OCI-M1 (cell line): ENCODE measurements around the gene MPG.
A peak's percentile ranks its signal among the peaks of the same experiment; 100 is the strongest.

Experiments used
- DNase-seq: peaks from one replicate; lab custom pipeline; 2025; lab: John Stamatoyannopoulos, UW

The MPG gene

DNA sequence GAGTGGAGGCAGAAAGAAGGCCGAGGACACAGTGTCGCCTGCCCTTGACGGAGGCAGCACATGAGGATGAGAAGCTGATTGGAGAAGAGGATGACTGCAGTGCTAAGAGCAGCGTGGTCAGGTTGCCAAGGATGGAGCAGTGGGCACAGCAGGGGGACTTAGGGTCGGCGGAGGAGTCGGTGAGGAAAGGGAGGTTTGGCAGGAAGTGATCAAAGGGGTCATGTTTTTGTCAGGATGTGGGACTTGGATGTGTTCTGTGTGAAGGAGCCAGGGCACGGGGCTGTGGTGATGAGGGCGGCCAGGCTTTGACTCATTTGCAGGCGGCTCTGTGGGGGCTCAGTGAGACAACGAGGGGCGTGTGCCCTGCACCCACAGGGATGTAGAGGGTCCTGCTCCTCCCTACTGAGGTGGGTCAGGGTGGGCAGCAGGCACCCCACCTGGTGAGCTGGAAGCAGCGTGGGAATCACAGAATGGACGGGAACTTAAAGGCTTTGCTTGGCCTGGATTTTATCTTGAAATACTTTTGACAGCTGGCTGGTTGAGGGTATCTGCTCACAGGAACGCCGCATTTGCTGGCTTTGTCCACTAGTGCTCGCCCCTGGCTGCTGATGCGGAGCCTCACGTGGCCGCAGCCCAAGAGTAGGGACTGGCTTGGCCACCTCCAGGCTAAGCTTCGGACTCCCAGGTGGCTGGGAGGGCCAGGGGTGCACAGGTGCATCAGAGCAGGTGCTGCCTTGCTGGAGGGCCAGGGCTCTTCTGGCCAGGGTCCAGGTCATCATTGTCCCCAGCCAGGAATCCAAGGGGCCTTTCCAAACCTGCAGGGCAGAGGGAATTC lies 6.0 kb downstream of the MPG start:
- DNase-seq: no peak

DNA sequence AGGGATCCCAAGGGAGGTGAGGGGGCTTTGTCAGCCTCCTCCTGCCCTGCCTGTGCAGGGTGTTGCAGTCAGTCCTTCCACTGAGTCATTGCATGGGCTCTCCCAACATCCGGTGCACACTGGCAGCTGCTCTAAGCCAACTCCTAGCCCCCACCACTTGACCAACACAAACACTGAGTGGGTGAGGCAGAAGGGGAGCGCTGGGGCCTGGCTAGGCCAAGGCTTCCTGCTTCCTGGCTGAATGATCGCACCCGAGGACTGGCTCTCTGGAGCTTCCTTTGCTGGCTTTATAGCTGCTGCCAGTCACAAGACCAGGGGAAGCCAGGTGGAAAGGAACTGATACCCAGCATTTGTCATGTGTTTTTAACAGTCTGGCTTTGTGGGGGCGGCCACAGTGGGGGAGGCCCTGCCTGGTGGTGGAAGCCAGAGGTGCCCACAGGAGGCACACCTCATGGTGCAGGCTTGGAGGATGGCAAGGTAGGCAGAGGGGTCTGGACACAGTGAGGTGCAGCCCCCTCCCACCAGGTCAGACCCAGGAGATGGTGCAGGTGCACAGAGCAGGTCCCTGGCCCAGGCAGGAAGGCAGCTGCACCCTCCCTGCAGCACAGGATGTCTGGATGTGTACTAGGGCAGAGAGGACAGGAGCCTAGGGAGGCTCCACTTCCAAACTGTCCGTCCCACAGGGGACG lies 6.8 kb downstream of the MPG start:
- no peak for DNase-seq

DNA sequence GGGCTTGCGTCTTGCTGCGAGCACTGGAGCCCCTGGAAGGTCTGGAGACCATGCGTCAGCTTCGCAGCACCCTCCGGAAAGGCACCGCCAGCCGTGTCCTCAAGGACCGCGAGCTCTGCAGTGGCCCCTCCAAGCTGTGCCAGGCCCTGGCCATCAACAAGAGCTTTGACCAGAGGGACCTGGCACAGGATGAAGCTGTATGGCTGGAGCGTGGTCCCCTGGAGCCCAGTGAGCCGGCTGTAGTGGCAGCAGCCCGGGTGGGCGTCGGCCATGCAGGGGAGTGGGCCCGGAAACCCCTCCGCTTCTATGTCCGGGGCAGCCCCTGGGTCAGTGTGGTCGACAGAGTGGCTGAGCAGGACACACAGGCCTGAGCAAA lies 7.4 kb downstream of the MPG start:
- DNase-seq: no peak

DNA sequence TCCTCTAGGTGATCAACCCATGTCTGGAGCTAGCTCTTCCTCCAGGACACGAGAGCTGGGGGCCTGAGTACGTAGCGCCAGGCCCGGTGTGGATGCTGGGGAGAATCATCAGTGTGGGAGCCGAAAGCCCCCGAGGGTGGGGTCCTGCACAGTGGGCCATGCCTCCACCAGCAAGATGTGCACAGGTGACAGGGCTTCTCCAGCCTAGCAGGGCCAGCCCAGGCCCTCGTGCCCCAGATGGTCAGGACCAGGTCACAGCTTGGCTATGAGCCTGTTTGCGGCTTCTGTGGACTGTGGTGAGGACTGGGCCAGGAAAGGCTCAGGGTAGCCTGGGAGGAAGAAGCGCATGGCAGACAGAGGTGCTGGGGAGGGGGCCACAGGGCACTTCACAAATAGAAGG lies 7.8 kb downstream of the MPG start:
- DNase-seq: no peak

DNA sequence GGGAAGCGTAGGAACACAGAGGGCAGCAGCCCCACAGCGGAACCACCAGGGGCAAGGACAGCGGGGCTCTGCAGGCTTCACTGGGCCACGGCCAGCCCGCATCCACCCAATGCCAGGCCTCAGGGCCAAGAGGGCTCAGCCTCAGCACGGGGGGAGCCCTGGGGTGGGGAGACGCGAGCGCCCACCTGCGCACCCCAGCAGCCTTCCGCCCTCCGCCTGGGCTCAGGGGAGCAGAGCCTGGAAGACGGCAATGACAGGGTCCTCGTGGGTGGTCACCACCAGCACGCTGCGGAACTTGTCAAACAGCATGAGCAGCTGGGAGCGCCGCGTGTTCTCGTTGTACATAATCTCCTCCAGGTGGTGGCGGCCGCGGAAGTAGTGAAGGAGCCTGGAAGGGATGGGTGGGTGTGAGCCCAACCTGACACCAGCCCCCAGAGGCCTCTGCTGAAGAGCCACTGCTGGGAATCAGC lies 8.5 kb downstream of the MPG start:
- no peak for DNase-seq

DNA sequence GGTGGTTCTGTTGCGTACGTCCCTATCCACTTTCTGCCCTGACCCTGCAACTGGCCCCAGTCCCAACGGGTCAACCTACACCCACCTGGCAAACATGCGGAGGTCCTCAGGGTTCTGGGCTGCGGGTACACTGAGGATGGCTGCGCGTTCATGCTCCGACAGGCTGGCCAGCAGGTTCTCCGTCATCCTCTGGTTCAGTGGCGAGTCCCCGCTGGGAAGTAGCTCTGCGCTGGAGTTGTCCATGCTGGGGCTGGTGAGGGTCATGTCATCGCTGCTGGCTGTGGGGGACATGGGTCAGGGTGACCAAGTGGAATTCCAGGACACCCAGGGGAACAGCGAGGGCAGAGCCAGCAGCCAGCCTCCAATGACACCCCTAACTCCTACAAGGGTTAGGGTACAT lies 10.6 kb downstream of the MPG start:
- DNase-seq: no peak

DNA sequence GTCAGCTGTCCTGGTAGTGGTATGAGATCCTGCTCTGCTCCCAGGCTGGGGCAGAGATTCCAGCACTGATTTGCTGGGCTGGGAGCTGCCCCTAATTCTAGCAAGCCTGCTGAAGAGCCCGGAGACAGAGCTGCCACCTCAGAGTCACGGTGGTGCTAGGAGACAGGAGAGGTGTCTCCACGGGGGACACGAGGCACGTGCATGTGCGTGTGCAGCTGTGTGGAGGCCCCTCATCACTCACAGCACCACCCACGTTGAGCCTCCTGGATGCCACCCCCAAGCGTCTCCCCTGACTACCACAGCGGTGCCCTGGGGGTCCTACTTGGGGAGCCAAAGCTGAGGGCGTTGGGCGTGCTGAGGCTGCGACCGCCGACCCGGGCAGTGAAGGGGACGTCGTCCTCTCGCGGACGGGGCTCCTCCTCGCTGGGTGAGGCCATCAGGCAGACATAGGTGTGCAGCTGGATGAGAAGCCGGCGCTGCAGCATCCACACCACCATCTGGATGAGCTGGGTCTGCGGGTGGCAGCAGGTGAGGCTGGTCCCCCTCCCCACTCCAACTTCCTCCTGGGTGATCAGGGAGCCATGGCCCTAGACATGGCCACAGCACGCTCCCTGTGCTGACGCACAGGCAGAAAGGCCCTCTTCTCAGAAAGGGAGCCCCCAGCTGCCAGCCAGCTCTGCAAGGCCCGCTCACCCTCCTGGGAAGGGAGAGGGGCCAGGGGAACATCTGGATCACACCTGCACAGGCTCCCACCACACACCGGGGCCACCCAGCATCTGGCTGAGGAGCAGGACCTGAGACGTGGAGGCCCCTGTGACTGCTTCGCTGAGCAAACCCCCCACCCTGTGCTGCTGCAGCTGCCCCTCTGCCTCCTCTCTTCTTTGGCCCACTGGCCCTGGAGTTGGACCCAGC lies 11.6 kb downstream of the MPG start:
- DNase-seq: no peak

DNA sequence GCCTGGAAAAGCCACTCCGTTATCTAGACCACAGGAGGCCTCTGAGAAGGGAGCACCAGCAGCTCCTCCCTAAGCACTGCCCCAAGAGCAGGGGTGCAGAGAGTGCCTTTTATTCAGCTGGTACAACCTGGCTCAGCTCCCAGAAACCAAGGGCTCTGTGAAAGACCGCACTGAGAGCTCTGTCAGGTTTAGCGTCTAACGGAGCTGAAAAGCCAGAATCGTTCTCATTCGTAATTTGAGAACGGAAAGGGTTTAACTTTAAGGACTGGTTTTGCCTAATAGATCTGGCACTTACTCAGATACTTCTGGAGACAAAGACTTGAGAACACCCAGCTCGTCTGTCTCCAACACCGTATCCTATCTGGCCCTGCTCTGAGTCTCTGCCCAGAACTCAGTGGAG lies 13.5 kb downstream of the MPG start:
- no peak for DNase-seq

DNA sequence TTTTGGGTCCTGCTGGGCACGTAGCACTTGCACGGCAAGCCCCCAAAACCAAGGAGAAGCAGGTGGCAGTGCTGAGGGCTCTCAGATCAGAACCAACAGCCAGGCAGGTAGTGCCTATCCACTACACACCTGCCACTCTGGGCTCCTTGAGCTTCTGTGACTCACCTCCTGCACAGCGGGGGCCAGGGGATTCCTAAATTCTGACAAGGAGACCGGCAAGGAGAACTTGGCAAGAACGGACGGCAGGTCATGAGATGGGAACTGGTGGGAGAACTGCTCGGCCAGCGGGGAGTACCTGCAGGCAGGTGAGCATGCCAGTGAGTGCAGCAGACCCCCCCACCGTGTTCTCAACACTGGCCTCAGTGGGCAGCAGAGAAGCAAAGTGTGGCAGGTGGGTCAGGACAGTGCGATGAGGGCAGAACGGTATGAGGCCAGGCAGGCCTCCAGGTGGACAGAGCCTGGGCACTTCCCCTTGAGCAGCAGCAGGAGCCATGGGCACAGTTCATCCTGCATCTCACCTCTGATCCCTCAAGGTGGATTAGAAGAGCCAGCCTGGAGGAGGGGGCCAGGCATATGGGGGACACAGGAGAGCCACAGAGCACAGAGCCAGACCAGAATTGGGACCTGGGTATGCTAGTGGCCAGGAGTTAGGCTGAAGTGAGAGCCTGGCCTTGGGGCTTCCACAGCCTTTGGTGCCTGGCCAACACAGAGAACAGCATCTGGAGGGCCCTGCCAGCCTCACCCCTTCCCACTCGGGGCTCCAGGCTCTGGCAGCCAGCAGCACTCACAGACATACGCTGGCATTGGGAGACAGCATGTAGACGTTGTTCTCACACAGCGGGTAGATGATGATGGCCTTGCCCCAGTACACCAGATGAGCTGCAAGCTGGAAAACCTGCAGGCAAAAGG lies 14.7 kb downstream of the MPG start:
- no peak for DNase-seq

DNA sequence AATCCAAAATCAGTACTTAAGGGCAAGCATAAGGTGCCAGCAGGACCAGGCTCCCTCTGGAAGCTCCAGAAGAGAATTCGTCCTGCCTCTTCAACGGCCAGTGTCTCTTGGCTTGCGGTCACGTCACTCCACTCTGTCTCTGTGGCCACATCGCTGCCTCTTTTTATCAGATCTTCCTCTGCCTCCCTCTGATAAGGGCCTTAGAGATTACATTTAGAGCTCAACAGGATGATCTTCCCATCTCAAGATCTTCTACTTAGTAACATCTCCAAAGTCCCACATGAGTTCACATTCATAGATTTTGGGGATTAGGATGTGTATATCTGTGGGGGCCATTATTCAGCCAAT lies 16.9 kb downstream of the MPG start:
- no peak for DNase-seq

DNA sequence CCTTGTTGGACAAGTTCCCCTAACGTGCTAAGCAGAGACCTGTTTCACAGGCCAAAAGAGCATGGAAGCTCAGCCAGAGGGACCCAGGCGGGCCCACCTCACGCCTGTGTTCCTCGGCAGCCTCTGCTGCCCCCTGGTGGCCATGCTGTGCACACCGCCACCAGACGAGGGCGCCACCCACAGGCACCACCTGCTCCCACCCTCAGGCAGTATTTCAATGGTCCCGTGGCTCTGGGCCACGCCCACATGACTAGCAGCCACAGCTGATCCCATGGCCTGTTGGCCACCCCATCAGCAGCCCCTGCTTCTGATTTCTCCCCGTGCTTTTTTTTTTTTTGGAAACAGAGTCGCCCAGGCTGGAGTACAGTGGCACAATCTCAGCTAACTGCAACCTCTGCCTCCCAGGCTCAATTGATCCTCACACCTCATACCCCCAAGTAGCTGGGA lies 18.9 kb downstream of the MPG start:
- DNase-seq: peak; percentile 96

DNA sequence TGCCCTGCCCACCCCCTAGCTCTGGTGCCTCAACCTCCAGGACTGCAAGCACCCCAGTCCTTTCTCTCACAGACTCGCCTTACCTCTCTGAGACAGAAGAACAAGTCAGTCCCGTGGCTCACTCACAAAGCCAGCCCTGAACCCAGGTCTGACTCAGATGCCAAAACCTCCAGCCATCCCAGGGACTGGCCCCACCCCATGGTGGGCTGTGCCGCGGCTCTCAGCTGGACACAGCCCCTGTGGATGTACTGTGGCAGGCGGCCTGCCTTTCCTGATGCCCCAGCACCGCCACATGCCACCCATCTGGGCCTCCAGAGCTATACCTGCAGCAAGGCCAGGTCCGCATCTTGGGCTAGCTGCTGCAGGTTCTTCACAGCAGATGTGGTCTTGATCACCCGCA lies 19.8 kb downstream of the MPG start:
- no peak for DNase-seq

DNA sequence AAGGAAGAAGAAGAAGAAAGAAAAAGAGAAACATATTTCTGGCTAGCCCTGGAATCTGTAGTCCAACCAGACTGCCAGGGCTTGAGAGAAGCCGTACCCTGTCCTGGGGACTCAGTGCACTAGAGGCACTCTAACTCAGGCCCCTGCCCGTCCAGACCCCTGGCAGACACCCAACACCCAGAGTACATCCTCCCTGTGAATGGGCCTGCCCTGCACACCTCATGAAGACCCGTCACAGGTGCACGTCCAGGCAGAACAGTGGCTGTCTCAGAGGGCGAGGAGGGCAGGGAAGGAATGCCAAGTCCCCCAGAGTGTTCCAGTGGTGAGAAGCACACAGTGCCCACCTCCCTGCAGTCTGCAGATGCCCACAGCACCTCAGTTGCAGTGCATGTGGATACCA lies 23.0 kb downstream of the MPG start:
- DNase-seq: no peak

DNA sequence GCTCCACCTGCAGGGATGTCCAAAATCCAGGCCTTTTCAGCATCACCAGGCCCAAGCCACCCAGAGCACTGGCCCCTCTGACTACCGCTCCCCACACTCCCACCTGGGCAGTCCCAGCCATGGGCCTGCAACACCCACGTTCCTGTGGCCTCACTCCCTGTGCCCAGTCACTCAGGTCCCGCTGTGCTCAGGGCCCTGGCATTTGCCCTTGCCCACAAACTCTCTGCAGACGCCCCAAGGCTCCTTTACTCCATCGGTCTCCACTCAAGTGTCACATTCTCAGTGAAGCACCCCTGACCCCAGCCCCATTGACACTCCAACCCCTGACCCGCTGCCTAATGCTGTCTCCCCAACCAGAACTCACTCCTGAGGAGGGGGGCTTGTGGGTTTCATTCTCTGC lies 23.6 kb downstream of the MPG start:
- no peak for DNase-seq

DNA sequence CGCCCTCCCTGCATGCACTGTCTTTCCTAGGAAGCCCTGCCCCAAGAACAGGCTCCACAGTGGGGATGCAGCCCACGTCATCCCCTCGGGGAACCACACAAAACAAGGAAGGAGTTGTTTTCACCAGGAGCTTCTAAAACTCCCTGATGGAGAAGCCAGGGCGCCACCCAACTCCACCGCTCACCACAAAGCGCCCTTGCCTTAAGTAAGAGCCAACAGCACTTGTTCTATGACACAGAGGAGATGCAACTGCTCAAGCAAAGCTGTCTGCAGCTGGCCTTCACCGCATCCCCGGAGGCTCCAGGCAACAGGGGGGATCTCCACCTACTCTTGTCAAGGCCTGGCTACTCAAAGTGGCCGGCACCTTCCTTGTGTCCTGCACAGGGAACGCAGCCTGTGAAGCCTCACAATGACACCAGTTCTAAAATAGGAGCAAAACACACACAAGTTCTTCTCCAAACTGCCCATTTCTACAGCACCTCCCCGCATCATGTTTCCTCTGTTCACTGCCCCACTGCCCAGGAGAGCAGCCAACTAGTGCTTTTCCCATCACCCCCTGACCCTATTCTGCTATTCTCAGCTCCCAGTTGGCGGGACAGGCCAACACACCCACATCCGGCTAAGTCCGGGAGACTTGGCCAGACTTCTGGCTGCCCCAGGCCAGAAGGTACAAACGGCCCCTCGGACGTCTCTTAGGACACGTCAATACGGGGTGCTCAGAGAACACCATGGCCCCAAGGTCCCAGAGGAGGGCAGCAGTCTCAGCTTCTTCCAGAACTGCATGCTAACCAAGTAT lies 24.2 kb downstream of the MPG start:
- no peak for DNase-seq

DNA sequence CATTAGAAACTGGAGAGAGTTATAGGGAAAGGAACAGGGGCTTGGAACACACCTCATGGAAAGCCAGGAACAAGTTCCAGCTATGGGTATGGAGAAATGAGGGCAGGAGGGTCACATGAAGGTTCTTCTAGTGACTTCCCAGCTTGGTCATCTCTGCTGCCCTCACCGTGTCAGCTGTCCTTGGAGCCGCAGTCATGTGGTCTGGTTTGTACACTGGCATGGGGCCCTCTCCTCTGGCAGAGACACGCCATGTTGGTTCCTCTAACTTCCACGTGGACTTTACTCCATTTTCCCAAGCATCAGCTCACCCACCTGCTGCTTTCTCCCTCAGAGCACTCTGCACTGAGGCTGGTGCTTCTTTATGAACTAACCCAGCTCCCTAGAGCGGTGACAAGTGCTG lies 26.3 kb downstream of the MPG start:
- DNase-seq: no peak

DNA sequence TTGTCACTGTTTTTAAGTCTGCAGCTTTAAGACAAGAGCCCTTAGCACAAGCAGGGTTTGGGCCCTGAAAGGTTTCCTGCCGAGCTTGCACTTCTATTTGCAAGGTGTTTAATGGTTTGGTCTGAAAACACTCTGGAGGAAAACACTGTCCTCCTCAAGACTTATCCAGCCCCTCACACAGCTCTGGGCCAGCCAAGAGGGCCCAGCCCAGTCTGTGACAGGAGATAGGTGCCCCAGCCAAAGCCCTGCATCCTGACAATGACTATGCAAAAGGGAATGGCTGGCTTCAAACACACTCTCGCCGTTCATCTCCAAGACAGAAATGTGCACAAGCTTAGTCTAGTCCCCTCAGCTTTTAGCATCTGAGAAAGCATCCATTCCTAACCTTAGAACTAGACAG lies 26.9 kb downstream of the MPG start:
- DNase-seq: peak; percentile 48

DNA sequence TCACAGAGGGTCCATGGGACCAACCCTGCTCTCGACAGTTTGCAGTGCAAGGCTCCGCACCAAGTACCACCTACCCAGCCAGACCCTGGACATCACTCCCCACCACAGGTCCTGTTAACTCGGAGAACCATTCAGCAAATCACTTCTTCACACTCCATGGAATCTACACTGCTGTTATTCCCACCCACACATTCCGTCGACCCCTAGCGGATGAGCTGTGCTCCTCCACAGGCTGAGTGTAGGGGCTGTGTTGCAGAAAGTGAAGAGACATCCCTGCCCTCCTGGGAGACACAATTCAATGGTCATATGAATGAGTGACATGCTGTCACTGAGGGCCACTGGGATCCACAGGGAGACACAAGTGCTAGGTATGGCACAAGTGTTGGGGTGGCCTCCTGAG lies 27.5 kb downstream of the MPG start:
- no peak for DNase-seq

DNA sequence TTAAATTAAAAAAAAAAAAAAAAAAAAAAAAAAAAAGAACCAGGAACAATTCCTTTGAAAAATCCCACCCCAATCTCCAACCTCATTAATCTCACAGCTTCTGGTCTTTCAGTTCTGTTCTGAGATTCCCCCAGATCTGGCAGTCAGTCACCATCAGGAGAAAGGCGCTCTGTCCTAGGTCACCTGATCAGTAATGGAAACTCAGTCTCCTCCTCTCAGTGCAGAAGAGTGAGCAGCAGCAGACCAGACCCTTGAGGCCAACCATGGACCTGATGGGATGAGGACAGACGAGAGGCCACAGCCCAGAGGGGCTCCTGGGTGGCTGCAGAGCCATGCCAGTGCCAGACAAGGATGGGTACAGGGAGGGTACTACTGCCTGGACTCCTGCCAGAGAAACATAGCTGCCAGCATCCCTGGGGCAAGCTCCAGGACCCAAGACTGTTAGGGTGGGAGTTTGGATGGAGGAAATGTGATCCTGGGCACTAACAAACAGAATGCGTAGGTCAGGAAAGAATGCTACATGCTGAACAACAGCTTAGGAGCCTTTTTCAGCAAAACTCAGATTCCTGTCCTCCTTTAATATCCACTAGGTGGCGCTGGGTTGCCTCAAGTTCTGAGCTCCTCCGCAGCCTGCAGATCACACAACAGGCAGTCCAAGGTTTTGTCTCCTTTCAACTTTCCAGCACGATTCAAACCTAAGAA lies 28.7 kb downstream of the MPG start:
- DNase-seq: peak; percentile 90
